Prostate gland (tissue), 2 donors: ENCODE measurements around the gene TRAF1. TPM values are rescaled to one million over a fixed set of nuclear protein-coding genes. Genes with fewer than 3 reads are reported as not detected.

Experiments used
- DNase-seq: peaks from one replicate; pipeline ENCODE4 v3.0.0-alpha.2; 2019; ENCODE audit warnings: low spot score
- H3K27ac ChIP-seq, 2 donors: fragments of 200-600 bp; sonication (generic); 2 replicates each; pipeline ENCODE4 v1.5.1; 2017 to 2019
- H3K27me3 ChIP-seq: fragments of 200-600 bp; sonication (generic); replicated peaks from 2 replicates; pipeline ENCODE4 v1.5.1; 2019; ENCODE audit not compliant: insufficient read depth
- H3K36me3 ChIP-seq, 2 donors: fragments of 200-600 bp; sonication (generic); 1 replicate in 1 of 2; 2 replicates in 1 of 2; pipeline versions ENCODE4 v1.5.1 to v1.8.1; 2017 to 2019
- H3K4me1 ChIP-seq: fragments of 200-600 bp; sonication (generic); replicated peaks from 2 replicates; pipeline ENCODE4 v1.5.1; 2019
- H3K4me3 ChIP-seq, 2 donors: fragments of 200-600 bp; sonication (generic); 2 replicates each; pipeline ENCODE4 v1.5.1; 2017 to 2019
- H3K9me3 ChIP-seq: fragments of 200-600 bp; sonication (generic); 2 replicates; pipeline ENCODE4 v1.5.1; 2017
- POLR2A ChIP-seq: fragments of 450-650 bp; IDR thresholded peaks from one replicate; pipeline ENCODE4 v1.6.1; 2016; ENCODE audit warnings: antibody characterized with exemption, mild to moderate bottlenecking
- POLR2AphosphoS5 ChIP-seq: sonication (generic); formaldehyde crosslinking; IDR thresholded peaks from one replicate; pipeline ENCODE4 v1.6.1; 2017; ENCODE audit warnings: antibody characterized with exemption
- WGBS: methylation state at CpG from one replicate; pipeline ENCODE4 v1.1.5; 2018; 5-methylcytosine and 5-hydroxymethylcytosine counted together
- intact Hi-C: fragments of 100-400 bp; cut with DNase I; formaldehyde crosslinking; loops from one replicate; pipeline ENCODE4 v1.14.2; 2022
- total RNA-seq, 2 donors: library from RNA; depleted of rRNA; stranded (reverse); fragments of >200 nt; gene quantifications; one replicate each; pipeline ENCODE4 v1.1.0, GENCODE V29; 2016
- TF ChIP-seq, protein P1 (sequence below), 4 experiments: fragments of 200-600 bp in 2 of 4; fragments of 450-650 bp in 2 of 4; sonication (generic) in 2 of 4; IDR thresholded peaks; 1 replicate in 3 of 4; 2 replicates in 1 of 4; pipeline ENCODE4 v1.5.1; 2016 to 2019; ENCODE audit warnings: antibody characterized with exemption in 4 of 4, mild to moderate bottlenecking in 2 of 4, moderate library complexity in 2 of 4

Gene TRAF1
- total RNA-seq, 2 donors from 2014 or later, result 3.1 to 6.9 TPM

- H3K36me3 ChIP-seq, result no peaks in the 10 kb centered on the region
- DNase-seq, result no peak
- H3K9me3 ChIP-seq, result no peaks in the 10 kb centered on the region
- H3K4me1 ChIP-seq, result no peaks in the 10 kb centered on the region
- intact Hi-C loops, result no loop called here
- no peak overlapping the region for H3K27ac ChIP-seq
- TF ChIP-seq POLR2A (no peak), POLR2AphosphoS5 (no peak)
- TF ChIP-seq, protein P1, sequence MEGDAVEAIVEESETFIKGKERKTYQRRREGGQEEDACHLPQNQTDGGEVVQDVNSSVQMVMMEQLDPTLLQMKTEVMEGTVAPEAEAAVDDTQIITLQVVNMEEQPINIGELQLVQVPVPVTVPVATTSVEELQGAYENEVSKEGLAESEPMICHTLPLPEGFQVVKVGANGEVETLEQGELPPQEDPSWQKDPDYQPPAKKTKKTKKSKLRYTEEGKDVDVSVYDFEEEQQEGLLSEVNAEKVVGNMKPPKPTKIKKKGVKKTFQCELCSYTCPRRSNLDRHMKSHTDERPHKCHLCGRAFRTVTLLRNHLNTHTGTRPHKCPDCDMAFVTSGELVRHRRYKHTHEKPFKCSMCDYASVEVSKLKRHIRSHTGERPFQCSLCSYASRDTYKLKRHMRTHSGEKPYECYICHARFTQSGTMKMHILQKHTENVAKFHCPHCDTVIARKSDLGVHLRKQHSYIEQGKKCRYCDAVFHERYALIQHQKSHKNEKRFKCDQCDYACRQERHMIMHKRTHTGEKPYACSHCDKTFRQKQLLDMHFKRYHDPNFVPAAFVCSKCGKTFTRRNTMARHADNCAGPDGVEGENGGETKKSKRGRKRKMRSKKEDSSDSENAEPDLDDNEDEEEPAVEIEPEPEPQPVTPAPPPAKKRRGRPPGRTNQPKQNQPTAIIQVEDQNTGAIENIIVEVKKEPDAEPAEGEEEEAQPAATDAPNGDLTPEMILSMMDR (IDR thresholded peaks at IDR 0.05), result no peak
- H3K4me3 ChIP-seq, result no peak overlapping the region
- WGBS, result 76% methylated on average over 14 of the region's 14 CpGs
- H3K27me3 ChIP-seq, result no peaks in the 10 kb centered on the region
These were observed 23.7 kb downstream of the TRAF1 start for GRCh38 chr9:120902569-120903535.

DNA sequence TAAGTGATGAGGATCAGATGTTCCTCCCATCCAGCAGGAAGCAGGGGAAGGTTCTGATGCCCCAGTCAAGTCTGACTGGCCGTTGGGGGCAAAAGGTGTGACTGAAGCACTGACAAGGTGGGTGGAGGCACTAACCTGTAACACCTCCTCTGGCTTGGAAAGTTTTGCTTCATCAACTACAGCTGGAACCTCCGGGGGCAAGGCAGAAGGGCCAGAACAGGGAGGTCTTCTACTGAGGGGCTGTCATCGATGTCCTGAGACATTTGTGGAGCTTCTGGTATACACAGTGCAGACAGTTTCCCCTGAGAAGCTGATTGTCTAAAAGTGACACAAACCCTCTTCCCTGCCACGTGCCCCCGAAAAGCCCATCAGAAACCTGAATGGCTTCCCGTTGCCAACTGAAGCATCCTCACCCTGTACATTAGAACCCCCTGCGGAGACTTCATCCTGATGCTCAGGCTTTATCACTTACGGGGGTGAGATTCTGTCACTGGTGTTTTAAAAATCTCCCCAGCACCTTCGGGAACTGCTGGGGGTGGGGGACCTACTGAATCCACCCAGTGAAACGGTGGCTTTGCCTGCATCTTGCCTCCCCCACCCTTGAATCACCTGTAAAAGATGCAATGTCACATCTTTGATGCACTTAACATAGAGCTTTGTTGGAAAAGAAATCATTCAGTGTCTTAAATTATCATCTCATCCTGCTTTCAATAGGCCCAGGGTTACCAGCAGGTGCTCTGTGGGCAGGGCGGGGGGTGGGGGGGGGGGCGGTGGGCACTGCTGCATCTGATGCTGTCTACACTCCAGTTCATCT, 24.6 kb downstream of the TRAF1 start:
- DNase-seq, result no peak
- Histone ChIP-seq H3K4me1 (no peaks in the 10 kb centered on the region), H3K9me3 (no peaks in the 10 kb centered on the region), H3K27me3 (no peaks in the 10 kb centered on the region), H3K27ac (no peak overlapping the region), H3K36me3 (no peaks in the 10 kb centered on the region), H3K4me3 (no peak overlapping the region)
- TF ChIP-seq POLR2A (no peak), POLR2AphosphoS5 (no peak)
- TF ChIP-seq, protein P1 (IDR thresholded peaks at IDR 0.05), result no peak
- WGBS, result 79% methylated on average over 12 of the region's 12 CpGs
- intact Hi-C loops, result no loop called here

DNA sequence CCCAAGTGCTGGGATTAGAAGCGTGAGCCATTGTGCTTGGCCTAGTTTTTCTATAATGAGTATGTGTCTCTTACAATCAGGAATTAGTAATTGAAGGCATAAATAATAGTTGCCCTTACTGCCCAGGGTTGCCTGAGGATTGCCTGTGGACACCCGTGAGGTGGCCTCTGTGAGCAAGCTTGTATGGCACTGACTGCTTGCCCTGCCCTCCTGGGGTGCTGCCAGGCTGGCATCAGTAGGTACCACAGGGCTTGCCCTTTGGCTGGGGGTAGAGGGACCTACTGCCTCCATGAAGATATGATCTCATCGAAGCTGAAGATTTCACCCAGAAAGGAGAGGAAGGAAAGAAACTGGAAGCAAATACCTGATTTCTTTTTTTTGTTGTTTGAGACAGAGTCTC, 25.8 kb downstream of the TRAF1 start:
- Histone ChIP-seq H3K27me3 (no peaks in the 10 kb centered on the region), H3K9me3 (no peaks in the 10 kb centered on the region), H3K4me1 (no peaks in the 10 kb centered on the region), H3K36me3 (no peaks in the 10 kb centered on the region), H3K27ac (no peak overlapping the region), H3K4me3 (no peak overlapping the region)
- 97% methylated on average over 3 of the region's 3 CpGs for WGBS
- no peak for DNase-seq
- intact Hi-C loops, result no loop called here
- TF ChIP-seq POLR2A, result no peak
- TF ChIP-seq, protein P1 (IDR thresholded peaks at IDR 0.05), result no peak
- no peak for TF ChIP-seq POLR2AphosphoS5

DNA sequence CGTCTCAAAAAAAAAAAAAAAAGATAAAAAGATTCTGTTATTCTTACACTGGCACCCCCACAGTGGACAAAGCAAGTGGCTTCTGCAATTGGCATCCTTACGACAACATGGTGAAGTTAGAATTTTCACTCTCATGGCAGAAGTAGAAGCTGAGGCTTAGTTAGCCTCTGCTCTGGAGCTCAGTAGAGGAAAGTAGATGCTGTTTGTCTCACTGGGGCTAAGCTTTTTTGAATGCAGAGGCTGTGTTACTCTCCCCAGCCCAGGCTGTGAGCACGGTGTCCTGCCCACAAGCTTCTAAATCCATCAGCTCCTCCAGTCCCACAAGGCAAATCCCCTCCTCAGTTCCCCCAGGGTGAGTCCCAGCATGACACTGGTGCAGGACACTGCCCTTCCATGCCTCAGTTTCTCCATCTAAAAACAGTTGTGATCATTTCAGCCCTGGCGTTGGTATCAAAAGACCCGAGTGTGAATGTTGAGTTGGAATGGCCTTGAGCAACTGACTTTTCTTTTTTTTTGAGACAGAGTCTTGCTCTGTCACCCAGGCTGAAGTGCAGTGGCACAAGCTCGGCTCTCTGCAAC, 27.0 kb downstream of the TRAF1 start:
- no peak overlapping the region for H3K4me3 ChIP-seq
- H3K9me3 ChIP-seq, result no peaks in the 10 kb centered on the region
- intact Hi-C loops, result no loop called here
- no peak for DNase-seq
- WGBS, result 91% methylated on average over 6 of the region's 6 CpGs
- peaks cover 3% of the 10 kb centered on the region for H3K4me1 ChIP-seq
- H3K36me3 ChIP-seq, result no peaks in the 10 kb centered on the region
- TF ChIP-seq POLR2A, result no peak
- TF ChIP-seq, protein P1 (IDR thresholded peaks at IDR 0.05), result no peak
- no peak for TF ChIP-seq POLR2AphosphoS5
- H3K27ac ChIP-seq, result no peak overlapping the region
- H3K27me3 ChIP-seq, result no peaks in the 10 kb centered on the region
